Panc1 (cell line): Measurements from ENCODE around the gene NFE2L3.

Experiments
- POLR2AphosphoS5 ChIP-seq: IDR thresholded peaks from 2 replicates; pipeline ENCODE4 v1.6.1; 2012; ENCODE audit warnings: mild to moderate bottlenecking, low read depth, low read length, moderate library complexity
- SIN3A ChIP-seq: IDR thresholded peaks from 2 replicates; pipeline ENCODE4 v1.6.1; 2012; ENCODE audit warnings: low read depth, mild to moderate bottlenecking, low read length, moderate library complexity, borderline replicate concordance; ENCODE audit not compliant: insufficient read depth
- TCF7L2 ChIP-seq: IDR thresholded peaks from 2 replicates; pipeline ENCODE4 v1.6.1; 2011; ENCODE audit warnings: mild to moderate bottlenecking, low read depth, low read length, inconsistent platforms
- TF ChIP-seq, protein P1 (sequence below): fragments of 450-650 bp; IDR thresholded peaks from 2 replicates; pipeline ENCODE4 v1.5.1; 2017; ENCODE audit warnings: mild to moderate bottlenecking

DNA sequence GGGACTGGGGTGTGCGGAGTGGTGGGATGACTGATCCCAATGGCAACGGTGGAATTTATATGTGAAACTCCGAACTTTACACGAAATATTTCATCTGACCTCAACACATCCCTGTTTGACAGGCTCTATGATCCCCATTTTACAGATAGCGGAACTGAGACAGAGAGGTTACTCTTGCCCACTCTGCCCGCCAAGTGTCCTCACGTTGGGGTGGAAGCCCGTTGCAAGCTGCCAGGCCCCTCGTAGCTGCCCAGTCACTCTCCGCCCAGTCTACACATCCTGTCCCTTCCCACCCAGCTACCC lies 397 bp upstream of the NFE2L3 start:
- TF ChIP-seq, protein P1, sequence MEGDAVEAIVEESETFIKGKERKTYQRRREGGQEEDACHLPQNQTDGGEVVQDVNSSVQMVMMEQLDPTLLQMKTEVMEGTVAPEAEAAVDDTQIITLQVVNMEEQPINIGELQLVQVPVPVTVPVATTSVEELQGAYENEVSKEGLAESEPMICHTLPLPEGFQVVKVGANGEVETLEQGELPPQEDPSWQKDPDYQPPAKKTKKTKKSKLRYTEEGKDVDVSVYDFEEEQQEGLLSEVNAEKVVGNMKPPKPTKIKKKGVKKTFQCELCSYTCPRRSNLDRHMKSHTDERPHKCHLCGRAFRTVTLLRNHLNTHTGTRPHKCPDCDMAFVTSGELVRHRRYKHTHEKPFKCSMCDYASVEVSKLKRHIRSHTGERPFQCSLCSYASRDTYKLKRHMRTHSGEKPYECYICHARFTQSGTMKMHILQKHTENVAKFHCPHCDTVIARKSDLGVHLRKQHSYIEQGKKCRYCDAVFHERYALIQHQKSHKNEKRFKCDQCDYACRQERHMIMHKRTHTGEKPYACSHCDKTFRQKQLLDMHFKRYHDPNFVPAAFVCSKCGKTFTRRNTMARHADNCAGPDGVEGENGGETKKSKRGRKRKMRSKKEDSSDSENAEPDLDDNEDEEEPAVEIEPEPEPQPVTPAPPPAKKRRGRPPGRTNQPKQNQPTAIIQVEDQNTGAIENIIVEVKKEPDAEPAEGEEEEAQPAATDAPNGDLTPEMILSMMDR: no peak
- TF ChIP-seq SIN3A: no peak
- no peak for TF ChIP-seq POLR2AphosphoS5
- TF ChIP-seq TCF7L2: no peak
